ENCODE data around the gene STX11.

GRCh38 chr6:144234399-144234798, 84.1 kb downstream of the STX11 start:
- TF ChIP-seq EZH2 (IDR thresholded peaks at IDR 0.05; ENCODE audit: borderline replicate concordance, insufficient read depth, low read length, poor library complexity, severe bottlenecking) (no peak), CTCF (IDR thresholded peaks at IDR 0.05; ENCODE audit: poor library complexity, severe bottlenecking) (no peak), EP300 (conservative IDR thresholded peaks at IDR 0.05; ENCODE audit: poor library complexity, severe bottlenecking) (no peak), REST (IDR thresholded peaks at IDR 0.05; ENCODE audit: borderline replicate concordance) (no peak), POLR2AphosphoS5 (IDR thresholded peaks at IDR 0.05) (no peak), RAD21 (conservative IDR thresholded peaks at IDR 0.05) (no peak), TAF1 (IDR thresholded peaks at IDR 0.05; ENCODE audit: low read depth) (no peak), SMC3 (conservative IDR thresholded peaks at IDR 0.05; ENCODE audit: poor library complexity) (no peak)

All from neural cell (in vitro differentiated cells).